Frontal cortex (tissue), 4 donors: Measurements from ENCODE around the gene LAMC1. TPM values are rescaled to one million over a fixed set of nuclear protein-coding genes. Genes with fewer than 3 reads are reported as not detected.
"Not testable (repeated sequence)": the region's sequence is repeated elsewhere in the genome, so short reads cannot be mapped to it uniquely, and the experiment has no call there.

Source experiments
- DNase-seq, 2 donors: peaks; one replicate each; pipeline ENCODE4 v3.0.0; 2012; ENCODE audit warnings: low spot score in 2 of 2
- FAIRE-seq: peaks from 2 replicates; lab custom pipeline; 2012; peaks lifted over from hg19 to GRCh38; lab: Jason Lieb, UNC
- total RNA-seq: library from RNA; depleted of rRNA; stranded (reverse); fragments of >200 nt; gene quantifications from one replicate; pipeline ENCODE4 v1.2.3, GENCODE V29; 2014
- donor health status: control.
- donor health status: control.
- donor health status: control.

The LAMC1 gene
- total RNA-seq, 1 donor from 2014 or later: 29.3 TPM

- FAIRE-seq: no peak
- DNase-seq: no peak
These were observed 112.1 kb downstream of the LAMC1 start for GRCh38 chr1:183135336-183135735.

- no peak for DNase-seq
- FAIRE-seq: no peak
These were observed 114.6 kb downstream of the LAMC1 start for GRCh38 chr1:183137782-183138181.

GRCh38 chr1:183138301-183138700 lies 115.1 kb downstream of the LAMC1 start:
- DNase-seq: no peak
- no peak for FAIRE-seq

DNA sequence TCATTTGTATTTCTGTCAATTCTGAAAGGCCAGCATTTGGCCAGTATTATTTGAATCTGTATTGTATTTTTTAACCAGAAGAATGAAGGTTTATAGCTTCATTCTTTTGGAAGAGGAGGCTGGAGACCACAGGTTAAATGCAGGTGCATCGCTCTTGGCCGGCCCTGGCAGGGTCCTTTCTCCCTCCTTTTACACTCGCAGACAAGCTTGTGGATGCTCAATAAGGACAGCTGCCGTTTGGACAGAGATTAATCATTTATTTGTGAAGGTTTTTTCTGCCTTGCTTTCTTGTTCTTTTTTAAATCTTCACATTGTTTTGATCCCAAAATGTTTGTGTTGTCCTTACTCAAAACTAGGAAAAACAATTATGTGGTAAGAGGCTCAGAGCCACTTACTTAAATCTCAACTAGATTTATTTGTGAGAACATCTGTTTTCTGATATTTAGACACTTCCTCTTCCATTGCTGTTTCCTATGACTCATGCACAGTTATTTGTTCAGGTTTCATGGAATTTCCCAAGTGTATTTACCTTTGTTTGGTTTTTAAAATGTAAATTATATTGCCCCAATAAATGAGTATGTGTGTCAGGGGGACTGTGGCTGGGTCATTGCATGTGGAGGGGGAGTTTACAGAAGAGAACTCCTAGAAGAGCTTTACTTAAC lies 116.2 kb downstream of the LAMC1 start:
- FAIRE-seq: no peak
- no peak for DNase-seq

- FAIRE-seq (no peak), DNase-seq (no peak)
These were observed 117.4 kb downstream of the LAMC1 start for GRCh38 chr1:183140633-183141032.

GRCh38 chr1:183142171-183142570 lies 119.0 kb downstream of the LAMC1 start:
- FAIRE-seq (no peak), DNase-seq (no peak)

- DNase-seq (no peak), FAIRE-seq (no peak)
These were observed 120.5 kb downstream of the LAMC1 start for GRCh38 chr1:183143576-183144315.

GRCh38 chr1:183144752-183145151 lies 121.5 kb downstream of the LAMC1 start:
- FAIRE-seq: no peak
- DNase-seq: no peak

DNA sequence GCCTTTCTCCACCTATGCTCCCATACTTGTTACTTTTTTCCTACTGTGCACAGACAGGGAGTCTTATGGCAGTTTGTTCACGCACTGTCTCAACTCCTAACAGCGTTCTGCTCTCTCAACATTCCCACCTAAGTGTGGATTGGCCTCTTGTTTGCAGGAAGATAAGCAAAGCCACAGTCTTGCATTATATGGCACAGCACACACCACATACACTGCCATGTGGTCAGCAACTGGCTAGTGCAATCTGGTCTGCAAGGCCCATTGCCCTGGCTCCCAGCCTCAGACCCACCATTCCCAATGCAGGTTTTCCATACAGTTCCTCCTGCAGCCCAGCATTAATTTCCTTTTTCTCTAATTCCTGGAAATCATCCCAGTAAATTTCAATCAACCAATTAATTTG lies 124.5 kb downstream of the LAMC1 start:
- DNase-seq: no peak
- FAIRE-seq: no peak

DNA sequence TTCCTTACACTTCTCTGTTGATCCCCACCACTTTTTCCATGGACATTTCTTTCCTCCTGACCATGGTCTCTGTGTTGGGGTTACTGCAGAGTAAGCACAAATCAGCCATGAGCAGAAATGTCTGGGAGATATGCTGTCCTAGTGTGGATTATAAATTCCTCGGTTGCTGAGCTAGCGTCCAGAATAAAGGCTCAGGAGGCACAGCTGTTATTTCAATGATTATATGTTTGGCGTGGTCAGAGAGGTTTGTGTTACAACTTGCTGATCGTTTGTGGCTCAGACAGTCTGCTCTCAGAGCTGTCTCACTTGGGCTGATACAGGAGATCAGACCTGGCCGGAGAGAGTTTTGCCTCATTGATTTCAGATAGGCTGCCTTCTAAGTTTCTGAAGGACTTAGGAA lies 125.4 kb downstream of the LAMC1 start:
- no peak for FAIRE-seq
- no peak for DNase-seq

- DNase-seq (no peak), FAIRE-seq (no peak)
These were observed 126.1 kb downstream of the LAMC1 start for GRCh38 chr1:183149273-183149672.

DNA sequence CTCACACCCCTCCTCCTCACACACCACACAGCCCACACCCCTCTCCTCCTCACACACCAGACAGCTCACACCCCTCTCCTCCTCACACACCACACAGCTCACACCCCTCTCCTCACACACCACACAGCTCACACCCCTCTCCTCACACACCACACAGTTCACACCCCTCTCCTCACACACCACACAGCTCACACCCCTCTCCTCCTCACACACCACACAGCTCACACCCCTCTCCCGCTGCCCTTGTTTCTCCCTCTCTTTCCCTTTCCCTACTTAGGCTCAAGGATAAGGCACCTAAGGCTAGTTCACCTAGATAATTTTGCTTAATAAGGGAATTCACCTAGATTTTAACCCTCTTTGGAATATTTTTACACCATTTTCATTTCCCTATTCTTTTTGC lies 126.8 kb downstream of the LAMC1 start:
- DNase-seq, FAIRE-seq: not testable (repeated sequence)

- DNase-seq: no peak
- no peak for FAIRE-seq
These were observed 127.2 kb downstream of the LAMC1 start for GRCh38 chr1:183150445-183150844.

GRCh38 chr1:183152180-183152579 lies 129.0 kb downstream of the LAMC1 start:
- FAIRE-seq (no peak), DNase-seq (no peak)

DNA sequence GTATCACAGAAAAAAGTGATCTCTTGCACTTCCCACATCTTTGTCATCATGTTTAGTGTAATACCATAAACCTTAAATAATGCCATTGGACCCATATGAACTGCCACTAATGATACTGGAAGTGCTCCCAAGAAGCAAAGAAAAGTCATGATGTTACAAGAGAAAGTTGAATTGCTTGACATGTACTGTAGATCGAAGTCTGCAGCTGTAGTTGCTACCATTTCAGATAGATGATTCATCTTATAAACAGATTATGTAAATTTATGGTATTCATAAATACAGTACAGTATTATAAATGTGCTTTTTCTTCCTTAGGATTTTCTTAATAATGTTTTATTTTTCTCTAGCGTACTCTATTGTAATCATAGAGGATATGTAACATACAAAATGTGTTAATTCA lies 132.7 kb downstream of the LAMC1 start:
- FAIRE-seq: no peak
- DNase-seq: no peak

- no peak for FAIRE-seq
These were observed 136.7 kb downstream of the LAMC1 start for GRCh38 chr1:183159960-183160359.

GRCh38 chr1:183161391-183161790 lies 138.2 kb downstream of the LAMC1 start:
- FAIRE-seq (no peak), DNase-seq (no peak)

More at GRCh38 chr1:183159960-183160359, 136.7 kb downstream of the LAMC1 start:
- DNase-seq: no peak

DNA sequence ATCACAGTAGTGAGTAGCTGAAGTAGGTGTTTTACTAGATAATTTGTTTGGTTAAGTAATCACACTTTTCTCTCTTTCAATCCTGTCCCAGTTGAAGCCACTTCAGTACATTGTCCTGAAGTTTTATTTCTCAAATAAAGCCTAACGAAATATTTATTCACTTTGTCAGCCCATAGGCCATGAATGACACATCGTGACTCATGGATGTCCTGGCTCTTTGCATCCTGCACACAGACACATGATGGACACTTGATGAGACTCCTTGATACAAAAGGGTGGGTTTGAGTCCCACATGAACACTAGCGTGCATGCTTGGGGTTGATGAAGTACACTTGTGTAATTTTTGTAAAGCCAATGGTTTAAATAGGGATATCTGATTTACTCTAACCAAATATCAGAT lies 140.1 kb downstream of the LAMC1 start:
- FAIRE-seq: no peak
- no peak for DNase-seq

- no peak for FAIRE-seq
These were observed 141.1 kb downstream of the LAMC1 start for GRCh38 chr1:183164340-183164739.

DNA sequence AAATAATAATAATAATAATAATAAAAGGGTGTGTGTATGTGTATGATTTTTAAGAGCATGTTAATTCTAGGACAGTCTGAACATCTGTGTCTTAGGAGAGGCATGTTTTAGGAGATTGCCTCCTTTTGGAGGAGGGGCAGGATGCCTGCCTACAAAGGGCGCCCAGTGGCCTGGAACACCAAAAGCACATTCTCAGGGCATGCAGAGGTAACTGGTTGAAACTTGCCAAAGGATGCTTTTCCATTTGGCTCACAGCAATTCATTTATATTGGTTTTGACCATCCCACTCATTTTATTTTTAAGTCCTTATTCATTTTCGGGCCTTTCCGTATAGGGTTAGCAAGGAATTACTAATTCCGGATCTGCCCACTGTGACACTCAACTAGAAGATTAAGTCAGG lies 141.7 kb downstream of the LAMC1 start:
- DNase-seq (no peak), FAIRE-seq (no peak)

More at GRCh38 chr1:183164340-183164739, 141.1 kb downstream of the LAMC1 start:
- DNase-seq: no peak

GRCh38 chr1:183165456-183165855 lies 142.2 kb downstream of the LAMC1 start:
- FAIRE-seq: no peak
- DNase-seq: no peak

GRCh38 chr1:183166454-183166853 lies 143.2 kb downstream of the LAMC1 start:
- no peak for FAIRE-seq
- no peak for DNase-seq
